Choroid plexus epithelial cell (primary cell): Measurements from ENCODE around the gene TMEM238.

Experiments
- DNase-seq: peaks from one replicate; pipeline ENCODE4 v3.0.0-alpha.2; 2010; ENCODE audit warnings: low read depth
- H3K4me3 ChIP-seq: 2 replicates; pipeline ENCODE4 v1.5.1; 2011; ENCODE audit warnings: low read depth, mild to moderate bottlenecking, control low read depth, low read length, moderate library complexity
- CTCF ChIP-seq: conservative IDR thresholded peaks from 2 replicates; pipeline ENCODE4 v1.5.1; 2011; ENCODE audit warnings: low read depth, mild to moderate bottlenecking, control low read depth, inconsistent platforms, low read length, moderate library complexity

The TMEM238 gene

GRCh38 chr19:55389386-55390317 lies 5.6 kb upstream of the TMEM238 start:
- DNase-seq = no peak
- no peak overlapping the region for H3K4me3 ChIP-seq
- no peak for TF ChIP-seq CTCF

GRCh38 chr19:55387736-55388497 lies 3.8 kb upstream of the TMEM238 start:
- no peak for TF ChIP-seq CTCF
- peak overlapping the region; percentile 77 for H3K4me3 ChIP-seq

GRCh38 chr19:55386493-55386971 lies 2.4 kb upstream of the TMEM238 start:
- no peak for DNase-seq
- H3K4me3 ChIP-seq = peak overlapping the region; percentile 77
- TF ChIP-seq CTCF = no peak

More at GRCh38 chr19:55387736-55388497, 3.8 kb upstream of the TMEM238 start:
- DNase-seq = no peak

GRCh38 chr19:55385724-55386492 lies 1.8 kb upstream of the TMEM238 start, which contains the start of gene RPL28:
Gene RPL28 (plus strand): TSS chr19:55385932. CDS start chr19:55386358, 426 bp downstream.
- TF ChIP-seq CTCF = no peak
- H3K4me3 ChIP-seq = peak within 1 kb of the TSS; percentile 77
- DNase-seq = peak; percentile 99

GRCh38 chr19:55384920-55385723 lies 1.0 kb upstream of the TMEM238 start:
- no peak for TF ChIP-seq CTCF
- peak; percentile 98 for DNase-seq
- H3K4me3 ChIP-seq = peak overlapping the region; percentile 59
